GM19452 (cell line): ENCODE results near the gene GALK1.
"Not testable (repeated sequence)": the region's sequence is repeated elsewhere in the genome, so short reads cannot be mapped to it uniquely, and the experiment has no call there.

ENCODE experiments used
- ATAC-seq: cut with Tn5 transposase; IDR thresholded peaks from one replicate; pipeline ENCODE4 v1.9.1; 2021; ENCODE audit not compliant: unreplicated experiment

Gene GALK1

DNA sequence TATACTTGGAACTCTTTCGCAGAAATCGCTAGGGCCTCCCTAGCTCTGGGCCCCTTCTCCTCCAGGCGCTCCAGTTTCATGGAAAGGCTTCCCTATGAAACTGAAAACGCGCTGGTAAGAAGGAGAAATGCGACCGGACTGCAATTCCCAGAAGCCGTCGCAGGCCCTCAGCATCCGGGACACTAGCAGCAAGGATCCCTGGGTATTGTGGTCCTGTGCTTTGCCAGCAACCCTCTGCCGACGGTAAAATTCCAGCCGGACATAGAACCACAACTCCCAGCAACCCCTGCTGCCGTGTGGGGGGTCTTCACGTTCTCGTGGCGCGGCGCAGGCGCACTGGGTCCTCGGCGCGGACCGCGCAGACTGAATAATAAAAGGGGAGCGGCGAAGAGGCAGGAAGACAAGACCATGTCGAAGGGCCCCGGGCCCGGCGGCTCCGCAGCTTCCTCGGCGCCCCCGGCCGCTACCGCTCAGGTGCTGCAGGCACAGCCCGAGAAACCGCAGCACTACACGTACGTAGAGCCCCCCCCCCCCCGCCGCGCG, 19.6 kb upstream of the GALK1 start, which contains the start of gene UNK:
Gene UNK, plus strand, starts transcription at position 334 of the 543 bp plus-strand sequence. Its CDS starts 75 bp downstream, at position 409.
- ATAC-seq: peak; percentile 57

DNA sequence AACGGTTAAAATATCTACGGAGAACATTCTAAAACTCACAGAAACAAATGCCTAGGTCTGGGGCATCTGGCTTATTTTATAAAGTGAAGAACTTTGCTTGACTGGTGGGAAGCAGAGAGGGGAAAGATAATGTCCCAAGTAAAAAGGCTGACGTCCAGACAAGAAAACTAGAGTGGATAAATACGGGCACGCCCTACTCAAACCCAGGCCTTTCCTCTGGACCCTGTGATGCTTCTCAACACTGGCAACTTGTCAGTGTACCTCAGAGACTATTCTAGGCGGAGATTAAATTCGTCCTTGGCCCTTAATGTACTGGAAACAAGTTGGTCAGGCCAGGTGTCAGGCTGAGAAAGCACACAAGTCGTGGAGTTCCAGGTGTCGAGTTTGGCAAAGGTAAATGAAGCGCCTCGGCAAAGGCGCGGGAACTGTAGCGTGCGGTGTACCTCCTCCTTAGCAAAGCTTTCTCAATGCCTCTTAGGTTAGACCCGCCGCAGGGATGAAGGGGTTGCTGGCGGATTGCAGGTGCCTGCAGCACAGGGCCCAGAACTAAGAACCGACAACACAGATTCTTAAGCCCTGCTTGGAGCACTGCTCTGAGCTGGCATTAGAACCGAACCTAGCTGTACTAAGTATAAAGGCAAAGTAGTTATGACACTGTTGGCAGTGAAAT, 18.9 kb upstream of the GALK1 start:
- ATAC-seq: peak; percentile 0

DNA sequence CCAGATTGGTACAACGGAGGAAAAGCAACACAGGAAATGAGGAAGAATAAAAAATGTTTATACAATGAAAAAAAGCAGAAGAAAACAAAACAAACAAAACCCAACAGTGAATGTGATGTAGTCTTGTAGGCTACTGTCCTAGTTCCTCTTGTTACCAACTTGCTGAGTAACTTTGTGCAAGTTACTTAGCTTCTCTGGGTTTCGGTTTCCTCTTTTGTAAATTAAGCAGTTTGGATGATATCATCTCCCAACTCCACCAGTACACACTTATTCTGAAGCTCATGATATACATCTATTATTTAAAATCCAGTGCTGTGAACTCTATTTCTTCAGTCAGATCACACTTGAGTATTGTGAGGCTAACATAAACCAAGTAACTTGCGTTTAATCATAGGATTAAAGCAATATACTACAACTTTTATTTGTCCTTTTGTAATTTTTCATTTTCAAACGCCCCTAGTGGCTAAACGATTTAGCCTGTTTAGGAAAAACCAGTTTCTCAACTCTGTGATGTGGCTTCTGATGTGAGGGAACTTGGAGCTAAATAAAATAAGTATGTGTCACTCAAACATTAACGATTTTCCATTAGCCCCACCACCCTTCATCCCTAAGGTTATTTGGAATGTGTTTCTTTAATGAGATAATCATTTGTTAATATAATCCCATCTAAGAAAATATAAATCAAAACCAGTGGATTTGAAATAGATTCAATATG, 18.2 kb upstream of the GALK1 start:
- ATAC-seq: no peak

DNA sequence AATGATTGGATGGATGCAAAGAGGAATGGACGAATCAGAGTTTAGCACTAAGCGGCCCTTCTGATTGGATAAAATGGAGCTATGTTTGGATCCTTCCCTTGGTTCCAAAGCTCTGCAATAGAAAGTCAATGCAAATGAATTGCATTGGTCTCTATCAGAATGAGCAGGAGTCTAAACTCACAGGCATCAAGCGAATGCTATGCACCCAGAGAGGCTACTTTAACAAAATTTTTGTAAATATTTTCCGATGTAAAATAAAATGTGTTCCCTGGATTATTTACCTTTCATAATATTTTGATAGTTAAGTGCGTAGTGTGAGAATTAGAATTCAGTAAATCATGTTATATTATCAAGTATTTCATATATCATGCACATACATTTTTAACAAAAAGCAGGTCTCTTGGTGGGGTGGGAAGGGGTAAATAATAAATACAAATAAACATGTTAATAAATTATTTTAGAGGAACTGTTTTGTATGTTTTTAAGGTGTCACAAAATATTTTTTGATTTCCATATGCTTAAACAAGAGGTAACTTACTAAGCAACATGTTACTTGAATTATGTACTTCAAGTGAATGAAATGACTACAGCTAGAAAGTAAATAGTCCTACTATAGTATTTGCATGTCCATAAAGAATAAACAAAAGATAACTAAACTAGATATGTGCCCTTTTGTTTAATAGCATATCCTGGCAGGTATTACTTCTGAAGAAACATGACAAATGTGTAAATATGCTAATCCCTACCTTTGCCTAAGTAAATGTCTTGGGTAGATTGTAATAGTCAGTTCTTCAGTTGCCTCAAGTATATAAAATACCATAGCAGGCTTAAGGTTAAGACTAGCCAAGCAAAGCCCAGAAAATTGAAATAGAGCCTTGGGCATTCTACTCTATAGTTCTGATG, 15.2 kb upstream of the GALK1 start:
- ATAC-seq: no peak

DNA sequence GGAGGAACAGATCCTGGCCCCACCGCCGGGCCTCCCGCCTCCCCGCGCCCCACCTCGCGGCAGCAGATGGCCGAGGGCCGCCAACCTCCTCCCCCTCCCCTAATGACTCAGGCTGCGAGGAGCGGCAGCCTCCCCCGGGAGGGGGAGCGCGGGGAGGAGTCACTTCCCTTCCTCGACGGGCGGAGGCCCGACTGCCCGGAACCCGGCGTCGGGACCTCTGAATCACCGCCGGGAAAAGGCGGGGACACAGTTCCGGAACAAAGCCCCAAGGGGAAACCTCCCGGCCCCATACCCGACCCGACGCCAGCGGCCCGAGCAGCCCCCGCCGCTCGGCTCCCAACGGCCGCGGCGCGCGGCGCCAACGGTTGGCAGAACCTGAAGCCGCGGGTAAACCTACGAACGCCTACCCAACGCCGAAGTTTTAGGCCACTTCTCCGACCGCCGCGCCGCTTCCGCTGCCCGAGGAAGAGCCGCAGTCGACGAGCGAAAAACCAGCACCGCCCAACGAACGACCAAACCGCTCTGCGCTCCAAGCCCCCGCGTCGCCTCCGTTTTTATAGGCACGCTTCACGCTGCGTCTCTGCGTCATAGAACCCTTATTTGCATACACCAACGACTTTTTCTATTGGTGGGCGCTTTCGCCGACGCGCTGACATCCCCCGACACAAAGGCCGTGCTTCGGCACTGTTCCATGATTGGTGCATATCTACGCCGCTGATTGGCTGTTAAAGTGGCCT, 14.4 kb upstream of the GALK1 start:
- ATAC-seq: peak; percentile 66

DNA sequence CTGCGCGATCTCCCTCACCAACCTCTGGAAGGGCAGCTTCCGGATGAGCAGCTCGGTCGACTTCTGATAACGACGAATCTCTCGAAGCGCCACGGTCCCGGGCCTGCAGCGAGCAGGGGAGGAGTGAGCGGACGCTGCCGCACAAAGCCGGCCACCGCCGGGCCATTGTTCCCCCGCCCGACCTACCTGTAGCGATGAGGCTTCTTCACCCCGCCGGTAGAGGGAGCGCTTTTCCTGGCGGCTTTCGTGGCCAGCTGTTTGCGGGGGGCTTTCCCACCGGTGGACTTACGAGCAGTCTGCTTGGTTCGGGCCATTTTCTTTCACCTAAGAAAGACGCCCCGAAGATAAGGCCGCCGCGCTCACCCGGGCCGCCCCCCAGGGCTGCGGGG, 13.9 kb upstream of the GALK1 start:
- peak; percentile 6 for ATAC-seq

DNA sequence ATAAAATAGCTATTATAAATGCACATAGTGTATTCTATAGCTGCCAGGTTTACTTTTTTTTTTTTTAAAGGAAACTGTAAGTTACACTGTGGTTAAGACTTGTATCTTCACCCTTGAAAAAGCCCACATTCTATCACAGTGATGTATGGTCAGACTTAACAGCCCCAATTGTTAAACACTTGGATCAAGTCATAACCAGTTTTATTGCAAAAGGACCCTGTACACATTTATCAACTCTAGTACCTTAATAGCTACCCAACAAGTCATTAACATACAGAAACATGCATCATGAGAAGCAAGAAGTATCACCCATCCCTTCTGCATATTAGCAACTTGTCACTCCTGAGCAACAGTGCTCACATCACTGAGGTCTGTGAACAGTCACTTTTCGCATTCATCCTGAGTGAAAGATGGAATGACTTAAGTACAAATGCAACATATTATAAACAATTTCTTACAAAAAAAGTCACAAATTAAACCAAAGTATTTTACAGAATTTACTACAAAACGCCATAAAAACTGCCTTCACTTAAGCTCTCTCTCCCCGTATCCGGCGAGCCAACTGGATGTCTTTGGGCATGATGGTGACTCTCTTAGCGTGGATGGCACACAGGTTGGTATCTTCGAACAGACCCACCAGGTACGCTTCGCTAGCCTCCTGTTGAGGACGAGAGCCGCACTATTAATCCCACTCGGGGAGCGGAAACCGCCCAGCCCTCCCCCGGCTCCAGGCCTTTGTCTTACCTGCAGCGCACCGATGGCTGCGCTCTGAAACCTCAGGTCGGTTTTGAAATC, 13.3 kb upstream of the GALK1 start:
- ATAC-seq: not testable (repeated sequence)

DNA sequence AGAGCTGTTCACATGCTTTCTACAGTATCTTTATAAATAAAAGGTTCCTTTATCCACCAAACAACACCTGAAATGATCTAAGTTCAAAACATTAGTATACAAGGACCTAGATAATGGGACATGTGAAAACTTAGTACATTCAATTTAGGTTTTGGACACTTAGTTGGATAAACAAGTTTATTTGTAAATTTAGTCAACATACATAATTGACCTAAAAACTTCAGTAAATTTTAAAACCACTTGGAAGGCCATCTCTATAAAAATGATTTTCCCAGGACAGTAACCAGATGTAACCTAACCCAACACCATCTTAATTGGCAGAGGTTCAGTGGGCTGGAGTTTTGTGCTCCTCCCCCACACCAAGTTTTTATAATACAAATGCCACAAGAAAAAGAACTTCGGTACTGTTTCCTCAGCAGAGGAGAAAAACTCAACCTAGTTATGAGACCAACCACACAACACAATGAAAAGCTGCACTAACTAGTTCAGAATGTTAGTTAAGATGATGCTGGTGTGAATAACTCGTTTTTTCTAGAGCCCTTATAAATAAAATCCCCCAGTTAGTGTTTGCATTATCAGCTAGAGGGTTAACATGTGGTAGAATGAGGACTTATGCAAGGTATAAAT, 12.4 kb upstream of the GALK1 start:
- no peak for ATAC-seq

DNA sequence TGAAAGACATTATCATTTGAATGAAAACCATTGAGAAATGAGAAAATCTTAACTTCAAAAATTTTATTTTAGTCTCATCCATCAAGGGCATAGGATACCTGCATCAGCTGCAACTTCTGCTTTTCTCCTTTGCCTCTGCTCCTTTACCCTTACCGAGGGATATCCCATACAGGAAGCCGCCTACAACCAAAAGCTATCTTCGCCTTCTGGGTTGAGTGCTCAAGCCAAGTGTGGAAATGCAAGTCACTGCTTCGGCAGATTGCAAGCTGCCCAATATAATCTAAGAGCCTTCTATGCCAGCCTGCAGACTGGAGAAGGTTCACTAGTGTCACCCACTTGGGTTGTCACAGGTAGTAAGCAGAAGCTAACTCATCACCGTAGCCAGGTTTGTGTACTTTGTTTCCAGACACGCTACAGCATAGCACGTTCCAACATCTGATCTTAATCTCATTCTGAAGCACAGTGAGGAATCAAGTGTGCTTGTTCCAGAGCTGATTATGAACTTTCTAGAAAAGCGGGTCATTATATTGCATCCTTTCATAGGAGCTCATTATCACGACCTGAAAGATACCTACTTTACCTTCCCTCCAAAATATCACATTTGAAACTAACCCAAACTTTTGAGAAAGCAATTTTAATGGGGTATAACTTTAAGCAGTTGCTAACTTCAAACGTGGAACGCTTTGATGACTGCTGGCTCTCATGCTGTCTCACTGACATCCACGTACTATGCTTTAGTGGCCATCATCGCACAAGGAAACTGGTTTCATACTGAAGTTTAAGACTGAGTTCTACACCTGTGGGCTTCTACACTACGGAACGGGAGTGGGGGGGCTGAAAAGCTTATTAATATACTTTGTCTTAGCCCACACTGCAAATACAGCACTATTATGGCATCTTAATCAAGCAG, 11.6 kb upstream of the GALK1 start:
- ATAC-seq: no peak

DNA sequence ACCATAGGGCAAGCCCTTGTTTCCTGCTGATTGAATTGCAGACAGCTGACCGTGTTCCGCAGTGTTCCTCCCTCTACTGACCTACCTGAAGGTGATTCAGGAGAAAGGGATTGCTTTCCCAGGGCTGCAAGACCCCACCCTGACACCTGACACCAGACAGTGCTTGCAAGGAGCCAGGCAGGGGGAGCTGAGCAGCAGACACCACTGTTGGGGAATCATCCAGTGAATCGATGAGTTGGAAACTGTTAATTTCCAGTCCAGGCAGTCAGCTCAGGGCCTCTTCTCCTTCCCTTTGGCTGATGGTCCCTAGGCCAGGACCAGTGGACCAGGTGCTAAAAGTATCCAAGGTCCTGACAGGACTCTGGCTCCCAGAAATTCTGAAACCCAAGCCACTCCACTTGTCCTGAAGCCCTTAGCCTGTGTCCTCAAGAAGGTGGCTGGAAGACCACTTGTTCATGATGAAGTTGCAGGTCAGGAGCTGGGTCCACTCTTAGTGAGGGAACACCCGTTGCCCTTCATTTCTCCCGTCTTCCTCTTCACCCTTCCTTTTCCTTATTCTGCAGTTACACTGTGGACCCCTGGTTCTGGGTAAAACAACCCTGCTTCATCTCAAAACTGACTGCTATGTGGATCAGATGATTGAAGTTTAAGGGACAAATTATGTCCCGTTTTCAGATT, 10.1 kb upstream of the GALK1 start:
- no peak for ATAC-seq

DNA sequence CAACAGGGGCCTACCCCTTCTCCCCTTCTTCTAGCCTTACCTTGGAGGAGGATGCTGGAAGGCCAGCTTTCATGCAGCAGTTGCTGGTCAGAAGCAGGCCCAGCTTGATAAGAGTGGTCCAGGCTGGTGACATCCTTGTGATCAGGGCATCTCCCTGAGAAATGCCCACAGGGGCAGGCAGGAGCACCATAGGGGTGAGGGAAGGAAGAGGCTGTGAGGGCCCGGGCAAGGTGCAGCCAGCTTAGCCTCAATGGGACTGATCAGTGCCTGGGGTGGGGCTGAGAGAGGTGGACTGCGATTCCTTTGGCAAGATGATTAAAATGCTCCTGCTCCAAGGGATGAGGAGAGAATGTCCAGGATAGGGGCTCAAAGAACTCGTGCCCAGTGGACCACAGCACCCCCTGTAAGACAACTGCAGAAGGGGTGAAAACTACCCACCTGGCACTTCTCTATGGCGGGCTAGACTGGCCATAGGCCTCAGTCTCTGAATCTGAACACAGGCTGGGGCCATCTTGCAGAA, 9.5 kb upstream of the GALK1 start:
- ATAC-seq: no peak

DNA sequence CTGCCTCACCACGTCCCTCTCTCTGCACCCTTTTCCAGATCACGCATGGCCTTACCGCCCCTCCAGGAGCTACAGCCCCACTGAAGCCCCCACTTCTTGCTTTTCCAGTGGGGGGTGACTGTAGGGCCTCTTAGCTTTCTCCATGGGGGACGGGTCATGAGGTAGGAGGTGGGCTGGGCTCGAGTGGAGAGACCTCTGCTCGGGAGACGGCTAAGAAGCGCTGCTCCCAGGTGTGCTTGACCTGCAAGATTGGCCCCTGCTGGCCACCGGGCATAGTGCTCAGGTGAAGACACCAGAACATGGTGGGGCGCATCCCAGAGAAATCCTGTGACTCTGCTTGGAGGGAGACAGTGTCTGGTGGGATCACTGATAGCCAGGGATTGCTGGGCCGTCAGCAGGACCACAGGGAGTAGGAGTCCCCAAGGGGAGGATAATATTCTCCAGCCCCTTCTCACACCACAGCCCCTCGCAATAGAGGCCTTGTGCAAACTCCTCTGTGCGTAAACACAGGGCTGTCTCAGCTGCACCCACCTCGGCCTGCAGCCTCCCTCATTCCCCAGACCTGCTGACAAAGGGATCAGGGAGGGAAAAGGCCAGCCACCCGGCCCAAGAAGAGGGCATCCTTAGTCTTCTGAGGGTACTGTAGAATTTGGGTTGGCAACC, 8.9 kb upstream of the GALK1 start:
- no peak for ATAC-seq

DNA sequence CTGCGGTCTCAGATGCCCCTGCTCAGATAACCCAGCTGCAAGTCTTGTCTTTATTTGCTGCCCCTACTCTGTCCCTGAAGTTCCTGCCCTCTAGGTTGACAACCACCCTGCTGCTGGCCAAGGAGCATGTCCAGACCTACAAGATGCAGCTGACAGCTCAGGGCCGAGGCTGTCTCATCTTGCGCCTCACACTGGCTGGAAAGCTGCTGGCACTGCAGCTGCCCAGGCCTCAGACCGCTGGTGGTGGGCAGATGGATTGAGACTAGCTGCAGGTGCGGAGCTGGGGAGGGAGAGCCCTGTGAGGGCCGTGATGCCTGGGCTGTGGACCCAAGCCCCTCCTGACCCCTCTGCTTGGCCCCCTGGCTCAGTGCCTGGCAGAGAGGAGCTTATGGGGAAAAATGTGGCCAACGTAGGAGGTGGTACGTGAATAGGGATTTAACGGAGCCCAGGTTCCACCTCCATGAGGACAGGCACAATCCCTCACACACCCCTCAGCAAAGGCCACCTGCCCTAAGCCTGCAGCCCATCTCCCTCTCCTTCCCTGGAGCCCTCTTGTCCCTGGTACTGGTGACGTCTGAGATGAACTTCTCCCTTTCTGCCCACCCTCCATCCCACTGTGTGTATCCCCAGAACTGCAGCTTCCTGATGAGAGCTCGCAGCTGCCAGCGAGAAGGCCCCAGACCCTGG, 8.3 kb upstream of the GALK1 start:
- ATAC-seq: no peak

DNA sequence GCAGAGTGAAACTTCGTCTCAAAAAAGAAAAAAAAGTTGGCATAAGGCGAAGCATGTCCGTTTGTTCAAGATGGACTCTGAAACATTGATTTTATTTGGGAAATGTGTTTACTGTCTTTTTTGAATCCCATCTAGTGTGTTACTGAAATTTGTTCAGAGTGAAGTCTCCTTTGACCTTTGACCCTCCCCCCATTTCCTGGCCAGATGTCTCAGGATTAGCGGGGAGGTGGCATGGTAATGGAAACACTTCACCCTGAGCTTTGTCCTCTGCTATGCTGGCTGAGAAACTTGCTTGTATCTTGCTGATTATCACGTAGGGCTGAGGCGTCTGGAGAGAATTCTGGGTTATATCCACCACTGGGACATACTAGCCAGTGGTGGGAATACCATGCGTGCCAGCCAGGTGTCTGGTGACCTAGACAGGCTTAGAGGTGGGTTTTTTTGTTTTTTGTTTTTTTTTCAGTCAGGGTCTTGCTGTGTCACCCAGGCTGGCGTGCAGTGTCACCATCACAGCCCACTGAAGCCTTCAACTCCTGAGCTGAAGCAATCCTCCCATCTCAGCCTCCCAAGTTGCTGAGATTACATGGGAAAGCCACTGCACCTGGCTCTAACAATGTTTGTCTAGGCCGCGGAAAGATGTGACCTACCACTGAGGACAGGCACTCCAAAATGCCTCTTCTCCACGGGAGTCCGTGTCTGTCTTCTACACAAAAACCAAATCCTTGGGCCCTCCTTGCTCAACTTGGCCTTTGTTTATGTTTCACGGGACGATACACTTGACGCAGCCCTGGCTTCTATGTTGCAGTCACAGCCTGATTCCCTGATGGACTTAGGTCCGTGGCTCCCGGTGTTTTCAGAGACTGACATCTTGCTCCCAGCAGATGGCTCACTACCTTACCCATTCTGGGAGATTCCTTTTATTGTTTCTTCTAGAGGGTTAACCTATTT, 6.6 kb upstream of the GALK1 start:
- ATAC-seq: no peak

DNA sequence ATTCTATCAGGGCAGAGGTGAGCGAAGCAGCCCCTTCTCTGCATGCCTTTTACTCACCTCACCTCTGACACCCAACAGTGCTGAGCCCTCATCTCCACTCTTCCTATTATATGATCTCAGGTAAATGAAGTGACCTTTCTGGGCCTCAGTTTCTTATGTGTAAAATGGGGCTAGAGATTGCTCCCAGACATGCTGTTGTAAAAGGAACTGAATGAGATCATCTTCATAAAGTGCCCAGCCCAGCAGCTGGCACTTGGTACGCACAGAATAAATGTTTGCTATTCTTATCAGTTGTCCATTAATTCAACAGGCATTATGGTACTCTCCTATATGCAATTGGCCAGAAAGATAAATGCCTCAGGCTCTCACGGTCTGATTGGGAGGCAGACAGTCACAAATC, 4.5 kb upstream of the GALK1 start:
- no peak for ATAC-seq
